Adrenal gland (tissue), 12 donors: ENCODE results near the gene DNHD1. TPM values are rescaled to one million over a fixed set of nuclear protein-coding genes. Genes with fewer than 3 reads are reported as not detected.

Experiments used
- DNase-seq, 7 donors: peaks; one replicate each; pipeline ENCODE4 v3.0.0-alpha.2; 2019 to 2020
- H3K27ac ChIP-seq, 5 donors: fragments of 200-600 bp; sonication (generic) in 4 of 5; 1 replicate in 3 of 5; 2 replicates in 2 of 5; pipeline versions ENCODE4 v1.5.1 to v1.8.0; 2016 to 2020; ENCODE audit warnings: mild to moderate bottlenecking in 1 of 5
- H3K27me3 ChIP-seq: fragments of 200-600 bp; 2 replicates; pipeline ENCODE4 v1.8.0; 2021
- H3K36me3 ChIP-seq, 2 donors: fragments of 200-600 bp; replicated peaks in 1 of 2; 1 replicate in 1 of 2; 2 replicates in 1 of 2; pipeline versions ENCODE4 v1.5.1 to v1.8.0; 2018 to 2022
- H3K4me1 ChIP-seq, 2 donors: fragments of 200-600 bp; replicated peaks in 1 of 2; 1 replicate in 1 of 2; 2 replicates in 1 of 2; pipeline versions ENCODE4 v1.5.1 to v1.8.0; 2018 to 2021
- H3K4me3 ChIP-seq, 4 donors: fragments of 200-600 bp; sonication (generic) in 3 of 4; one replicate each; pipeline ENCODE4 v1.5.1; 2016 to 2018
- H3K9me3 ChIP-seq, 3 donors: fragments of 200-600 bp; sonication (generic) in 1 of 3; replicated peaks in 1 of 3; 1 replicate in 2 of 3; 2 replicates in 1 of 3; pipeline versions ENCODE4 v1.5.1 to v1.8.0; 2016 to 2021
- POLR2A ChIP-seq, 2 donors: fragments of 450-650 bp; IDR thresholded peaks; one replicate each; pipeline ENCODE4 v1.6.1; 2017; ENCODE audit warnings: antibody characterized with exemption in 2 of 2, mild to moderate bottlenecking in 2 of 2, moderate library complexity in 1 of 2
- WGBS, 4 donors: extraction: QIAGEN DNeasy Blood & Tissue Kit in 2 of 4; methylation state at CpG; one replicate each; pipeline versions ENCODE4 v1.1.5 to v1.1.7; 2013 to 2017; 5-methylcytosine and 5-hydroxymethylcytosine counted together
- intact Hi-C, 2 donors: fragments of 100-400 bp; cut with DNase I; formaldehyde crosslinking; loops; one replicate each; pipeline versions ENCODE4 v1.14.1 to v1.15.0; 2022 to 2023
- polyA plus RNA-seq, 3 donors: library from polyadenylated mRNA; stranded (reverse); fragments of 200-250 nt in 2 of 3; fragments of 350-450 nt in 1 of 3; fragmentation: Illumina TruSeq in 1 of 3; extraction: RNeasy Lipid Tissue Mini Kit (QIAGEN cat#74804) in 1 of 3; gene quantifications; one replicate each; pipeline ENCODE4 v1.2.3, GENCODE V29; 2013 to 2014
- total RNA-seq, 9 donors: library from RNA; depleted of rRNA in 4 of 9; stranded (reverse); fragments of >200 nt in 4 of 9; fragments of 120-200 nt in 1 of 9; fragmentation: NEBNext Ultra II Directional in 1 of 9; extraction: Animal tissue kit (Norgen Biotek cat#: 25700) in 1 of 9; gene quantifications; one replicate each; pipeline versions ENCODE4 v1.1.0 to v1.2.4, GENCODE V29; 2013 to 2023
- TF ChIP-seq, protein P1 (sequence below), 6 experiments: fragments of 450-650 bp in 4 of 6; fragments of 200-600 bp in 2 of 6; sonication (generic) in 1 of 6; IDR thresholded peaks; 1 replicate in 5 of 6; 2 replicates in 1 of 6; pipeline versions ENCODE4 v1.5.1 to v1.8.0; 2016 to 2021; ENCODE audit warnings: antibody characterized with exemption in 6 of 6, mild to moderate bottlenecking in 2 of 6, moderate library complexity in 1 of 6
- donor health status: healthy with polysubstance abuse.
- donor health status: Bipolar disorder and iron deficiency.
- donor health status: DM: yes; HTN: yes; CAD: no.
- donor health status: DM: no; HTN: no; CAD: no.
- donor health status: DM: no; HTN: no; CAD: no.
- donor health status: DM: yes; HTN: yes; CAD: no.

DNHD1 gene
- total and polyA plus RNA-seq, 12 donors: 3.9 to 27.1 (median 9.9) TPM

DNA sequence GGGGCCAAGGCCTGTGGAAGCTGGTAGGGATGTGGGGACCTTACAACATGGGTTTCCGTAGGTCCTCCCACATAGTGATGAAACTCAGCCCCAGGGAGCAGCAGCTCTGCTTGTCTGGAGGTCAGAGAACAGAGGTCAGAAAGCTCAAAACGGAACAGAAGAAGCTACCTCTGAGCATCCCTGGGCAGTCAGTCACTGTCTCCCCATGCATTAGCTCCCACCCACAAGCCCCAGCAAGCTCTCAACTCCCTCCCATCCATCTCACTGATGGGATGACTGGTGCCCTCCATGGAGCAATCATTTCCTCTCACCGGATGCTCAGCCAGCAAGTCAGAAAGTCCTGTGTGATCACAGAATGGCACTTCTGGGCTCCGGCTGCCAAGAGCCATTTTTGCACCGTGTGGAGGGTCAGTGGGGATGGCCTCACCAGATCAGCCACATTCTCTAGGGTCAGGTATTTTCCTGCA, 120.3 kb downstream of the DNHD1 start:
- TF ChIP-seq POLR2A (IDR thresholded peaks at IDR 0.05): no peak
- TF ChIP-seq, protein P1, sequence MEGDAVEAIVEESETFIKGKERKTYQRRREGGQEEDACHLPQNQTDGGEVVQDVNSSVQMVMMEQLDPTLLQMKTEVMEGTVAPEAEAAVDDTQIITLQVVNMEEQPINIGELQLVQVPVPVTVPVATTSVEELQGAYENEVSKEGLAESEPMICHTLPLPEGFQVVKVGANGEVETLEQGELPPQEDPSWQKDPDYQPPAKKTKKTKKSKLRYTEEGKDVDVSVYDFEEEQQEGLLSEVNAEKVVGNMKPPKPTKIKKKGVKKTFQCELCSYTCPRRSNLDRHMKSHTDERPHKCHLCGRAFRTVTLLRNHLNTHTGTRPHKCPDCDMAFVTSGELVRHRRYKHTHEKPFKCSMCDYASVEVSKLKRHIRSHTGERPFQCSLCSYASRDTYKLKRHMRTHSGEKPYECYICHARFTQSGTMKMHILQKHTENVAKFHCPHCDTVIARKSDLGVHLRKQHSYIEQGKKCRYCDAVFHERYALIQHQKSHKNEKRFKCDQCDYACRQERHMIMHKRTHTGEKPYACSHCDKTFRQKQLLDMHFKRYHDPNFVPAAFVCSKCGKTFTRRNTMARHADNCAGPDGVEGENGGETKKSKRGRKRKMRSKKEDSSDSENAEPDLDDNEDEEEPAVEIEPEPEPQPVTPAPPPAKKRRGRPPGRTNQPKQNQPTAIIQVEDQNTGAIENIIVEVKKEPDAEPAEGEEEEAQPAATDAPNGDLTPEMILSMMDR (IDR thresholded peaks at IDR 0.05): no peak
- peak in 1 of 7 donors; percentile 54 for DNase-seq

DNA sequence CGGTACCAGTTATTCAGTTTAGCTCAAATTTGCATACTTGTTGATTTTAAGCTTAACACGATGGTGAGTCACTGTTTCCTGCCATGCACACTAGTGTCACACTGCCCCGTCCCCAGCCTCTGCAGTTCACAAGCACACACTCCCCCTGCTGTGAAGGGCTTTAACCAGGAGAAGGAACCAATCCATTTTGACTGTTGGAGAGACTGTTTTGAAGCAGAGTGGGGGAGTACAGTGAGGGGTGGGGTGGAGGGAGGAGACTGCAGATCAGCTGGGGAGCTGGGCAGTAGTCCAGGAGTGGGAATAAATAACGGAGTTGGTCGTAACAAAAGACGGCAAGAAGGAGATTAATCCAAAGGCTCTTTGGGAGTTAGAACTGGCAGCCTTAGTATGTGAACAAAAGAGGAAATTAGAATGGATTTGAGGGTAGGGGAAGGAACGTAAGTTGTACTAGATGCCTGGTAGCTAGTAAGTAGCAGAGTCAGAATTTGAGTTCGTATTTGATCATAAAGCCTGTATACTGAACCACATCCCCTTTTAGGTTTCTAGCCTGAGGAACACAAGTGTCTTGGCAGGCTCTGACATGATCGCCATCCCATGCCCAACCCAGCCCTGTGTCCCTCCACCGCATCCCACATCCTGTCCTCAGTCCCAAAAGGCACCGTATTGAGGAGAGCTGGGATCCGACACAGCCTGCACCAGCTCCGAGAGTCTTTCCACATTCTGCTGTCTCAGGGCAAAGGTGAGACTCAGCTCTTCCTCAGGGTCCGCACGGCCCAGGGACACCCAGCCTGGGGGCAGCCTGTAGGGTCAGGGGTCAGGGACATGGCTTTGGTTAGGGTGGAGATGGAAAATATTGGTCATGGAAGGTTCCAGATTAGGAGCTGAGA, 121.3 kb downstream of the DNHD1 start:
- H3K4me1 ChIP-seq: peaks cover 6 to 21% of the 10 kb centered on the region in 2 donors
- intact Hi-C loops: no loop called here

More for the DNA sequence above, 120.3 kb downstream of the DNHD1 start:
- peak overlapping the region in 4 of 5 donors; percentile 78 to 99 (median 92) for H3K27ac ChIP-seq
- intact Hi-C loops: no loop called here
- H3K9me3 ChIP-seq: no peaks in the 10 kb centered on the region
- peaks cover 15 to 31% of the 10 kb centered on the region in 2 donors for H3K4me1 ChIP-seq
- WGBS, 4 donors: 66 to 86% (median 69%) methylated on average over 5 of the region's 5 CpGs
- H3K4me3 ChIP-seq: peak overlapping the region in 1 of 4 donors; percentile 64
- H3K36me3 ChIP-seq: peaks cover 0 to 24% of the 10 kb centered on the region in 2 donors
- H3K27me3 ChIP-seq: no peaks in the 10 kb centered on the region

DNA sequence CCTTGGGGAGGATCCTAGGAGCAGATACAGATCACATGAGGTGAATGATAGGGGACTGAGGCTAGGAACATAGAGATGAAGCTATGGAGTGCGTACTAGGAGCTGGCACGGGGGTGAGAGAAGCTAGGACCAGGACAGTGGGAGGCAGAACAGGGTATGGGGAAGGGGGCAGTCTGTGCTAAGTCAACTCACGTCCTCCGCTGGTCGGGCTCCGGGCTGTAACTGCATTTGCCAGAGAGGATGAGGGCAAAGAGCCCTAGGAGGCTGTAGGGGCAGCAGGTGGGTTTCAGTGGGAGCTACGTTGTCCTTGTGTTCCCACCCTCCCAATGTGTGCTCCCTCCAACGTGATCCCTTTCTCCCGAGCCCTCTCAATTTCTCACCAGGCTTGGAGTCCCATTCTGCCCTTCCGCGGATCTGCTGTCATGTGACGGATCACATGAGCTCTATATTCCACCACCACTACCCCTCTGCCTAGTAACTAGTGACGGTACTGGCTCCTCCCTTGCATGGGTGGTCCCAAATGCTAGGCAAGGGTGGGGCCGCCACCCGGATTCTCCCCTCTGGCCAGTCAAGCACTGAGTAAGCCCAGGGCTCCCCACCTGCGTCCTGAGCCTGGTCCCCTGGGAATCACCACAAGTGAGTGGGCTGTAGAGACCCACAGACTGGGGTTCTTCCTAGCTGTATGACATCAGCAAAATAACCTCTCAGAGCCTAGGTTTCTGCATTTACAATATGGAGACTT, 122.1 kb downstream of the DNHD1 start, which contains the start of gene TPP1:
Gene TPP1 (minus strand): TSS at position 419 of the 742 bp plus-strand sequence. CDS start 22 bp downstream, at position 397.
- peak; percentile 94 to 98 (median 95) for DNase-seq
- TF ChIP-seq, protein P1 (IDR thresholded peaks at IDR 0.05): no peak
- TF ChIP-seq POLR2A (IDR thresholded peaks at IDR 0.05): peak in 1 of 2 donors; percentile 90
- H3K27ac ChIP-seq: peak within 1 kb of the TSS; percentile 27 to 99 (median 90)
- peak within 1 kb of the TSS; percentile 2 to 65 (median 57) for H3K4me3 ChIP-seq
- H3K9me3 ChIP-seq: no peaks in the 10 kb centered on the region
- H3K36me3 ChIP-seq: peaks cover 0 to 24% of the 10 kb centered on the region in 2 donors
- H3K27me3 ChIP-seq: no peaks in the 10 kb centered on the region
- H3K4me1 ChIP-seq: peaks cover 6 to 19% of the 10 kb centered on the region in 2 donors
- intact Hi-C loops: no loop called here
- WGBS, 4 donors: 0 to 2% (median 0%) methylated on average over 12 to 16 of the region's 16 CpGs

More for the DNA sequence above, 121.3 kb downstream of the DNHD1 start:
- Histone ChIP-seq H3K9me3 (no peaks in the 10 kb centered on the region), H3K36me3 (peaks cover 0 to 24% of the 10 kb centered on the region in 2 donors), H3K4me3 (peak overlapping the region; percentile 2 to 65 (median 57)), H3K27me3 (no peaks in the 10 kb centered on the region), H3K27ac (peak overlapping the region; percentile 27 to 99 (median 90))
- TF ChIP-seq POLR2A (IDR thresholded peaks at IDR 0.05): peak in 1 of 2 donors; percentile 83
- TF ChIP-seq, protein P1 (IDR thresholded peaks at IDR 0.05): no peak
- DNase-seq: peak; percentile 71 to 89 (median 86)
- 5 to 8% (median 6%) methylated on average over 13 to 15 of the region's 15 CpGs for WGBS, 4 donors

DNA sequence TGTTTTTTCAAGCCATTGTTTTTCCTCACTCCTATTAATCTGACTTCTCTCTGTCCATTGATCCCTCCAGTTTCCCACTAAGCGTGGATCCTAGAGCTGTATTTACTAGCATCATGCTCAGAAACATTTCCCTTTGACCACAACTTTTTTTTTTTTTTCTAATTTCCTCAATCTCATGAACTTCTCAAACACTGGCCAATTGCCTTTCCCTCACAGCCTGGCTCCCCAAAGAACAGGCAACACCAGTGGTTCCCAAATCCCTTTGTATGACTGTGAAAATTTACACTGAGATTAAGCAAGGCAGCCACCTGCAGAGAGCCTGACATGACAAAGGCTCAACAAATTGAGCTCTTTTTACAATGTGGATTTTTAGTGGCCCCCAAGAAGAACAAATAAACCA, 123.6 kb downstream of the DNHD1 start:
- peaks cover 6 to 19% of the 10 kb centered on the region in 2 donors for H3K4me1 ChIP-seq
- WGBS, 4 donors: 34 to 82% (median 79%) methylated on average over 1 of the region's 1 CpG

More for the DNA sequence above, 123.6 kb downstream of the DNHD1 start:
- H3K27me3 ChIP-seq: no peaks in the 10 kb centered on the region
- H3K27ac ChIP-seq: no peak overlapping the region
- H3K36me3 ChIP-seq: peaks cover 0 to 14% of the 10 kb centered on the region in 2 donors
- no peak overlapping the region for H3K4me3 ChIP-seq
- H3K9me3 ChIP-seq: no peaks in the 10 kb centered on the region
- intact Hi-C loops: no loop called here
- peak in 1 of 7 donors; percentile 13 for DNase-seq
- no peak for TF ChIP-seq POLR2A (IDR thresholded peaks at IDR 0.05)
- TF ChIP-seq, protein P1 (IDR thresholded peaks at IDR 0.05): no peak
